HepG2 (cell line): ENCODE data around the gene CTRL. TPM values are rescaled to one million over a fixed set of nuclear protein-coding genes. Genes with fewer than 3 reads are reported as not detected.

ENCODE experiments used
- AKAP8 ChIP-seq: sonication (generic); formaldehyde crosslinking; IDR thresholded peaks from 2 replicates; pipeline ENCODE4 v1.5.1; 2020; ENCODE audit warnings: mild to moderate bottlenecking, missing genetic modification reagents
- CC2D1A ChIP-seq: sonication (generic); formaldehyde crosslinking; IDR thresholded peaks from 2 replicates; pipeline ENCODE4 v1.8.1; 2023; ENCODE audit warnings: mild to moderate bottlenecking, missing genetic modification reagents
- GABPB1 ChIP-seq: IDR thresholded peaks from 2 replicates; pipeline ENCODE4 v1.6.1; 2016; ENCODE audit warnings: mild to moderate bottlenecking, missing genetic modification reagents, moderate library complexity, missing compliant biosample characterization
- GFI1 ChIP-seq: sonication (generic); formaldehyde crosslinking; IDR thresholded peaks from 2 replicates; pipeline ENCODE4 v1.5.0; 2020; ENCODE audit warnings: missing genetic modification reagents, mild to moderate bottlenecking, borderline replicate concordance
- GLI4 ChIP-seq: sonication (generic); formaldehyde crosslinking; IDR thresholded peaks from 2 replicates; pipeline ENCODE4 v1.5.1; 2020; ENCODE audit warnings: missing genetic modification reagents, mild to moderate bottlenecking, moderate library complexity, borderline replicate concordance
- GTF2F1 ChIP-seq: fragments of 150-350 bp; IDR thresholded peaks from 2 replicates; pipeline ENCODE4 v1.6.1; 2014; ENCODE audit warnings: low read length
- MTF2 ChIP-seq: sonication (generic); formaldehyde crosslinking; IDR thresholded peaks from 2 replicates; pipeline ENCODE4 v1.5.0; 2020; ENCODE audit warnings: missing genetic modification reagents, borderline replicate concordance
- MXI1 ChIP-seq: IDR thresholded peaks from 3 replicates; pipeline ENCODE4 v1.6.1; 2012; ENCODE audit warnings: low read depth, low read length, inconsistent platforms, borderline replicate concordance
- SALL1 ChIP-seq: sonication (generic); formaldehyde crosslinking; IDR thresholded peaks from 2 replicates; pipeline ENCODE4 v1.8.0; 2022; ENCODE audit warnings: mild to moderate bottlenecking, missing genetic modification reagents
- SOX13 ChIP-seq, 3 experiments: fragments of 450-650 bp in 1 of 3; sonication (generic) in 1 of 3; formaldehyde crosslinking in 1 of 3; IDR thresholded peaks in 2 of 3; conservative IDR thresholded peaks in 1 of 3; 2 replicates each; pipeline versions ENCODE4 v1.5.0 to v1.6.1; 2016 to 2020; ENCODE audit warnings: antibody characterized with exemption in 1 of 3, mild to moderate bottlenecking in 1 of 3, missing compliant biosample characterization in 1 of 3, missing genetic modification reagents in 1 of 3, moderate library complexity in 1 of 3
- SRSF9 ChIP-seq: fragments of 200-400 bp; formaldehyde crosslinking; IDR thresholded peaks from 2 replicates; pipeline ENCODE4 v1.6.1; 2018; ENCODE audit warnings: borderline replicate concordance, mild to moderate bottlenecking, low read depth, low read length; ENCODE audit not compliant: insufficient read depth, poor library complexity, severe bottlenecking
- ZNF737 ChIP-seq: sonication (generic); formaldehyde crosslinking; IDR thresholded peaks from 2 replicates; pipeline ENCODE4 v1.5.0; 2020; ENCODE audit warnings: missing genetic modification reagents, mild to moderate bottlenecking, borderline replicate concordance
- ZNF891 ChIP-seq: sonication (generic); formaldehyde crosslinking; IDR thresholded peaks from 2 replicates; pipeline ENCODE4 v1.5.0; 2020; ENCODE audit warnings: mild to moderate bottlenecking, missing genetic modification reagents
- polyA plus RNA-seq, 8 experiments: library from polyadenylated mRNA; depleted of rRNA in 3 of 8; stranded (reverse) in 7 of 8; unstranded in 1 of 8; fragments of >200 nt; fragmentation: Illumina TruSeq in 4 of 8; extraction: Trizol in 4 of 8; gene quantifications; 2 replicates each; pipeline versions ENCODE4 v1.2.1 to v1.2.3, GENCODE V29; 2011 to 2016; ENCODE audit warnings: low read depth in 4 of 8, missing spikeins in 1 of 8, mixed read lengths in 1 of 8; ENCODE audit not compliant: insufficient read depth in 1 of 8
- total RNA-seq, 5 experiments: library from RNA; depleted of rRNA; stranded (reverse); fragments of >200 nt; fragmentation: Illumina TruSeq; extraction: Trizol; gene quantifications; 2 replicates each; pipeline ENCODE4 v1.2.3, GENCODE V29; 2016; ENCODE audit warnings: low read depth in 1 of 5
- TF ChIP-seq, protein P1 (sequence below): sonication (generic); formaldehyde crosslinking; IDR thresholded peaks from 2 replicates; pipeline ENCODE4 v1.4.0; 2020; ENCODE audit warnings: mild to moderate bottlenecking, missing genetic modification reagents
- TF ChIP-seq, protein P2 (sequence below): sonication (generic); formaldehyde crosslinking; IDR thresholded peaks from 2 replicates; pipeline ENCODE4 v1.5.0; 2020; ENCODE audit warnings: mild to moderate bottlenecking, missing genetic modification reagents

The CTRL gene
- total and polyA plus RNA-seq, 2 of the 13 experiments (the other 11 are each of a cell fraction or from before 2014, with no cell fraction given) = 1.9 to 2.7 TPM

DNA sequence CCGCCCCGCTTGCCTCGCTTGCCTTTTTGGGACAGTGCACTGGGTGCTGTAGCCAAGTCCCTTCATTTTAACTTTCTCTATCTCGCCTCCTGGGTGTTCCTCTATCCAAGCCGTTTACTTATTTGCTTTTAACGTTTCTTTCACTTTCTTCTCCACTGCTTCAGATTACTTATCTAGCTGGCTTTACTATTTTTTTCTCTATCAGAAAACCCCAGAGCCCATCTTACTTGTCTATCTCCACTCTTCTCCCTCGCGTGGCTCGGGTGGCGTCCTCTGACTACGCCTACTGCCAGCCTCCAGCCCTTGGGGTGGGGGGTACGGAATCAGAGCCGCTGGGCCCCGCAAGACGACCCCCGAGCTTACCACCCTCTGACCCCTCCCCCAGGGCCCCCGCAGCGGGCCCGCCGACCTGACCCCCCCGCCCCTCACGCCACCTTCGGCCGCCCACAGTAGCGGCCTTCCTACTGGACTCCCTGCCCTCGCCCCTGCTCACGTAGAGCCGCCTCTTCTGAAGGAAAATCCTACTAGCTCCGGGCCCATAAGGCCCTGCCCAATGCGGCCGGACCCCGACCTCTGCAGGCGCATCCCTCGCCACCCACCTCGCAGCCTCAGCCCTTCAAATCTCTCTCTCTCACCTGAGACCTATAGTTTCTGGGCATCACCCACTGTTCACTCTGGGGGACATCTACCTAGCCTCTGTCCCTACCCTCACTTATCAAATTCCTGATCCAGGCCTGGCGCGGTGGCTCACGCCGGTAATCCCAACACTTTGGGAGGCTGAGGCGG is 37.8 kb upstream of the CTRL start (continued):
- no peak for TF ChIP-seq AKAP8 (CRISPR knock-in tag)
- TF ChIP-seq, protein P1, sequence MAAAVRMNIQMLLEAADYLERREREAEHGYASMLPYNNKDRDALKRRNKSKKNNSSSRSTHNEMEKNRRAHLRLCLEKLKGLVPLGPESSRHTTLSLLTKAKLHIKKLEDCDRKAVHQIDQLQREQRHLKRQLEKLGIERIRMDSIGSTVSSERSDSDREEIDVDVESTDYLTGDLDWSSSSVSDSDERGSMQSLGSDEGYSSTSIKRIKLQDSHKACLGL (CRISPR knock-in tag) = no peak
- no peak for TF ChIP-seq GLI4 (CRISPR knock-in tag)
- TF ChIP-seq CC2D1A (CRISPR knock-in tag) = no peak
- TF ChIP-seq SALL1 (CRISPR knock-in tag) = peak; percentile 63
- no peak; the same call in 1 of the 2 replicates for TF ChIP-seq ZNF737
- TF ChIP-seq GFI1 (CRISPR knock-in tag) = peak; percentile 54; the same call in 1 of the 2 replicates
- TF ChIP-seq, protein P2, sequence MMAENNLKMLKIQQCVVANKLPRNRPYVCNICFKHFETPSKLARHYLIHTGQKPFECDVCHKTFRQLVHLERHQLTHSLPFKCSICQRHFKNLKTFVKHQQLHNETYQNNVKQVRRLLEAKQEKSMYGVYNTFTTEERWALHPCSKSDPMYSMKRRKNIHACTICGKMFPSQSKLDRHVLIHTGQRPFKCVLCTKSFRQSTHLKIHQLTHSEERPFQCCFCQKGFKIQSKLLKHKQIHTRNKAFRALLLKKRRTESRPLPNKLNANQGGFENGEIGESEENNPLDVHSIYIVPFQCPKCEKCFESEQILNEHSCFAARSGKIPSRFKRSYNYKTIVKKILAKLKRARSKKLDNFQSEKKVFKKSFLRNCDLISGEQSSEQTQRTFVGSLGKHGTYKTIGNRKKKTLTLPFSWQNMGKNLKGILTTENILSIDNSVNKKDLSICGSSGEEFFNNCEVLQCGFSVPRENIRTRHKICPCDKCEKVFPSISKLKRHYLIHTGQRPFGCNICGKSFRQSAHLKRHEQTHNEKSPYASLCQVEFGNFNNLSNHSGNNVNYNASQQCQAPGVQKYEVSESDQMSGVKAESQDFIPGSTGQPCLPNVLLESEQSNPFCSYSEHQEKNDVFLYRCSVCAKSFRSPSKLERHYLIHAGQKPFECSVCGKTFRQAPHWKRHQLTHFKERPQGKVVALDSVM (CRISPR knock-in tag) = peak; percentile 95
- no peak for TF ChIP-seq GABPB1
- peak; percentile 57; the same call in 1 of the 3 replicates for TF ChIP-seq MXI1
- no peak for TF ChIP-seq SOX13 (IDR thresholded peaks at IDR 0.05)
- TF ChIP-seq SOX13 (CRISPR knock-in tag; conservative IDR thresholded peaks at IDR 0.05 in 1 of 2, IDR thresholded peaks at IDR 0.05 in 1 of 2) = 0 out of 4 replicates have a peak, but pooled peaks of 1 of the 2 experiments have one; percentile 20
- no peak for TF ChIP-seq ZNF891 (CRISPR knock-in tag)
- TF ChIP-seq GTF2F1 = no peak
- no peak for TF ChIP-seq SRSF9
- no peak for TF ChIP-seq MTF2 (CRISPR knock-in tag)
- TF ChIP-seq, all 625 proteins: peak for 105
